ENCODE results near the gene ISL2. TPM values are rescaled to one million over a fixed set of nuclear protein-coding genes. Genes with fewer than 3 reads are reported as not detected.

ISL2 gene
- total RNA-seq: 0.91 and 1.6 TPM in 2 replicates

DNA sequence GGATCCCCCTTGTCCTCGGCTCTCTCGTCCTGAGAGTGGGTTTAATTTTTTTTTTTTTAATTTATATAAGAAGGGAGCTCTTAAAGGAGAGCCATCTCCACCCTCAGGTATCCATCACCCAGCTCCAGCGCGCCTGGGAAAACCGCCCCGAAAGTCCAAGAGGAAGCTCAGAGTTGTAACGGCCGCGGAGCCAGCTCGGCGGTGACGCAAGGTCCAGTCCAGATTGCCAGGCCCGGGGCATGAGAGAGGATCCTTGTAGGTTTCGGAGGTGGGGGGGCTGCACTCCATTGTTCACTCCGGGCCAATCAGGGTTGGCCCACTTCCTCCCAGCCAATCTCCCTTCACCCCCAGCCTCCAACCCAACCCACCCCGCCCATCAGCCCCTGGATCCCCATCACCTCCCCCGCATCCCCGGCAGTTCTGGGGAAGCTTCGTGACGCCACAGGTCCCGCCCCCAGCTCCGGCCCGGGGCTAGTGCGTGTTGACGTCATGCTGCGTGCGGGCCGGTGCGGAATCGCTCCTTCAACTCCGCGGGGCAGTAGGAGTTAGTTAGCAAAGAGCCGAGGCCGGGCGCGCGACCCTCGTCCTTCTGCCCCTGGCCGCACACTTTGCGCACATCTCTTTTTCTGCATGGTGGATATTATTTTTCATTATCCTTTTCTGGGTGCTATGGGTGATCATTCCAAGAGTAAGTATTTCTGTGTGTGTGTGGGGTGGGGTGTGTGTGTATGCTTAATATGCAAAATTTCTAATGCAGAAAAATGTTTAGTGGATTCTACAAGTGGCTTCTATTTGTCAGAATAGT, at the start of gene ISL2:
Gene ISL2 (plus strand): TSS at position 520 of the 805 bp plus-strand sequence. CDS start 111 bp downstream, at position 631.

DNA sequence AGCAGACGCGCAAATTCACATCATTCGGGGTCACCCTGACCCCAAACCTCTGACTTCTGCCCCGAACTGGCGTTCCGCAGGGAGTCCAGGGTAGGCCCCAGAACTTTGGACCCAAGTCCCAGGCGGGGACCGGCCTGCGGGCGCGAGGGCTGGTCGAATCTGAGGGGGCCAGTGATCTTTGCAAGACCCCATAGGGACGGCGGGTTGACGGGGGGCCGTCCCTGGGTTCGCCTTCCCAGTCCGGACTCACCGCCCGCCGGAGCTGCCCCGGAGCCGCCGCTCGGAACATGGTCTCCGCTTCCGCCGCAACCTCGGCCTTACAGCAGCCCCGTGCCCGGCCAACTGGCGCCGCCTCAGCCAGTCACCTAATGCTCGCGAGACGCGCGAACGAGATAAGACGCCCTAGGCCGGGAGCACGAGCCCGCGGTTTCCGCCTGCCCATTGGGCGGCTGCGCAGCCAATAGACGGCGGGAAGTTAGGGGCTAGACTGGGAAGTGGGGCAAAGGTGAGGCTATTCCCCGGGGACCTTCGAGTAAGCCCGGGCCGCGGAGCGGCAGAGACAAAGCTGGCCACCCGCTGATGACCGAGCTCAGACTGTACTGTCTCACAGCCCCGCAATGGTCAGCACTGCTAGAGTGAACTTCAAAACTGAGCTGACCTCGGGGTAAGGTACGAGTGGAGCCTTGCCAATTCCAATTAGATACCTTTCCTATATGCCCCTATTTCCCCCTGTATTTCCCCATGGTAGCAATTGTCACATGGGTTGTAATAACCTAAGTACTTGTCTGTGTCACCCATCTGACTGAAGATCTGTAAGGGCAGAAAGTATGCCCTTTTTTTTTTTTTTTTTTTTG, 25.2 kb upstream of the ISL2 start, which contains the start of gene ETFA:
Gene ETFA (minus strand): TSS at position 370 of the 854 bp plus-strand sequence. CDS start 81 bp downstream, at position 289.

Other genes starting within 250 kb of the ISL2 start
- 64.4 and 72.5 TPM in 2 replicates for gene ETFA, start 25.3 kb upstream of the ISL2 start, total RNA-seq